Stimulated activated naive CD8-positive, alpha-beta T cell treated with anti-CD3 and anti-CD28 coated beads, Interleukin-15, Interleukin-2, amounts not matched to agents 100 ng/mL and 50 ng/mL, for 24 hours (primary cell): ENCODE data around the gene POU5F2.

ENCODE experiments used
- H3K27ac Mint-ChIP-seq: one replicate; pipeline ENCODE4 v1.8.0; 2021; ENCODE audit warnings: mild to moderate bottlenecking, mixed read lengths
- H3K27me3 Mint-ChIP-seq: one replicate; pipeline ENCODE4 v1.8.0; 2021; ENCODE audit warnings: mixed read lengths
- H3K36me3 Mint-ChIP-seq: one replicate; pipeline ENCODE4 v1.8.0; 2021; ENCODE audit warnings: low read depth, mixed read lengths
- H3K4me1 Mint-ChIP-seq: one replicate; pipeline ENCODE4 v1.8.0; 2021; ENCODE audit warnings: low read depth, mixed read lengths
- H3K4me3 Mint-ChIP-seq: one replicate; pipeline ENCODE4 v1.8.0; 2021; ENCODE audit warnings: mild to moderate bottlenecking, mixed read lengths
- H3K9me3 Mint-ChIP-seq: one replicate; pipeline ENCODE4 v1.8.0; 2021; ENCODE audit warnings: mixed read lengths

POU5F2 gene

DNA sequence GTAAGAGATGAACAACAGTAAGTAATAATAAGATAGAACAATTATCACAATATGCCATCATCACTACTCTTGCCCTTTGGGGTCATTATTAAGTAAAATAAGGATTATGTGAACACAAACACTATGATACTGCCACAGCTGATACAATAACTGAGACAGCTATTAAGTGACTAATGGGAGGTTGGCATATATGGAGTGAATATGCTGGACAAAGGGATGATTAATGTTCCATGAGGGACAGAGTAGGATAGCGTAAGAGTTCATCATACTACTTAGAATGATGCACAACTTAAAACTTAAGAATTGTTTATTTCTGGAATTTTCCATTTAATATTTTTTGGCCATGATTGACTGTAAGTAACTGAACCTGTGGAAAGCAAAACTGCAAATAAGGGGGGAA, 16.6 kb downstream of the POU5F2 start:
- no peaks in the 10 kb centered on the region for H3K27me3 Mint-ChIP-seq
- no peak overlapping the region for H3K27ac Mint-ChIP-seq
- peaks cover 8% of the 10 kb centered on the region for H3K4me1 Mint-ChIP-seq
- no peak overlapping the region for H3K4me3 Mint-ChIP-seq
- H3K9me3 Mint-ChIP-seq, result no peaks in the 10 kb centered on the region
- H3K36me3 Mint-ChIP-seq, result peaks cover 8% of the 10 kb centered on the region

DNA sequence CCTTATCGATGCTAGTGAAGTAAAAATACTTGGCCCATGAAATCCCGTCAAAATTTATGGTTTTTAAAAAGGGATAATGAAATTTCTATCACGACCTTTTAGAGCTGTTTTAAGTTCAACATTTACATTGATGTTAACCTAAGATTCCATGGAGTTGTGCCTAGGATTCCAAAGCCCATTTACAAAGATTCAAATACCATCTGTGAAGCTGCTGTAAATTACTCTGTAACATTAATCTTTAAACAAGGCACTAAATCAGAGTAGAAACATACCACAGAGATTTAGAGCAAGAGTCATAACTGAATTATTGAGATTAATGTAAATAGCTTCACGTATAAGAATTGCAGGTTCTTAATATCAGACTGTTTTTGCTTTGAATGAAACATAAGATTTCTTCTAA, 17.7 kb downstream of the POU5F2 start:
- H3K4me1 Mint-ChIP-seq, result peaks cover 8% of the 10 kb centered on the region
- no peak overlapping the region for H3K27ac Mint-ChIP-seq
- H3K4me3 Mint-ChIP-seq, result no peak overlapping the region
- H3K9me3 Mint-ChIP-seq, result no peaks in the 10 kb centered on the region
- H3K27me3 Mint-ChIP-seq, result no peaks in the 10 kb centered on the region
- peaks cover 12% of the 10 kb centered on the region for H3K36me3 Mint-ChIP-seq

DNA sequence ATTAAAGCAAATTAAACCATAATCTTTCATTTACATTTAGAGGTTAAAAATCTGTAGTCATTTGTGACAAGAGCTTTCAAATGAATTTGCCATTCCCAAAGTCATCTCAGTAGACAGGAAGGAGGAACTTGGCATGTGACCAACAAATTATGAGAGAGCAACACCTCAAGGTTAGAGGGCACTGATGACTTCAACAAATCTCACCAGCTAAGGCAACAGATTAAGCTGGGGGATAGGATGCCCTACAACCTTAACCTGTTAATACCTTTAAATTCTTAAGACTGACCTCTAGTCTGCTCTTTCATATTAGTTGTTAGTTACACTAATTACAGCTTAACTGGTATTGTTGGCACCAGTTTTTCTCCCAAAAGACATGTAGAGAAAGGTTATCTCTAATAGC, 18.4 kb downstream of the POU5F2 start:
- Mint-ChIP-seq H3K27ac (no peak overlapping the region), H3K27me3 (no peaks in the 10 kb centered on the region), H3K36me3 (peaks cover 12% of the 10 kb centered on the region), H3K9me3 (no peaks in the 10 kb centered on the region), H3K4me3 (no peak overlapping the region), H3K4me1 (peaks cover 8% of the 10 kb centered on the region)

DNA sequence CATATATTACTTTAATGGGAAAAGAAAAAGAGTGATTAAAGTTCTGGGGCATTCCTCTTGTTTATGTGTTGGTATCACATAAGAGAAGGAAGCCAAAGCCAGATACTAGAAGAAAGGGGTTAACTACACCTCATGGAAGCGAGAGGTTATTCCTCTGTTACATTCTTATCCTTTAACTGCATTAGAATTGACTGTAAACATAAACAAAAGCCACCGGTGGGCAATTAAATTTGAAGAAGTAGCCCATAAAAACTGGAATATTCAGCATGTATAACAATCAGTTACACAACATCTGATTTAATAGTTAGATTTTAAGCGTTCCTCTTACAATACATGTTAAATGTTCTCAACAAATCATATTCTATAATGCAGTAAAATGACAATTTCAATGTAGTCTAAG, 18.8 kb downstream of the POU5F2 start:
- Mint-ChIP-seq H3K4me3 (no peak overlapping the region), H3K9me3 (no peaks in the 10 kb centered on the region), H3K27ac (no peak overlapping the region), H3K36me3 (peaks cover 12% of the 10 kb centered on the region), H3K27me3 (no peaks in the 10 kb centered on the region), H3K4me1 (peaks cover 8% of the 10 kb centered on the region)

DNA sequence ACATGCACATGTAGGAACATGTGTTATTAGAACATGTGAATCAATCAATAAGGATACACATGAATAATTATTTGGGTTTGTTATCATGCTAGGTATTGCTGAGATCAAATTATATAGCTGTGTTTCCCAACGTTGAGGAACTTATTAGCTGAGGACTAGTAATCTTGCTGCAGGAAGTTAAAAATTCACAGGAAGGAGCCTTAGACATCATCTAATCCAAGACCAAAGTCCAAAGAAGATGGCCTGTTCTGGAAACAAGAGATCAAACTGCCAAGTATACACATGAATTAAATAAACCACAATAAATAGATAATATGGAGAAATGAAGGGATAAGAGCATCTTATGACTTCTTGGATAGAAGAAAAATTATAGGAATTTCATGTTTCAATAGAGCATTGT, 19.9 kb downstream of the POU5F2 start:
- Mint-ChIP-seq H3K36me3 (peaks cover 12% of the 10 kb centered on the region), H3K27me3 (no peaks in the 10 kb centered on the region), H3K4me3 (no peak overlapping the region), H3K27ac (no peak overlapping the region), H3K9me3 (no peaks in the 10 kb centered on the region), H3K4me1 (peaks cover 8% of the 10 kb centered on the region)

DNA sequence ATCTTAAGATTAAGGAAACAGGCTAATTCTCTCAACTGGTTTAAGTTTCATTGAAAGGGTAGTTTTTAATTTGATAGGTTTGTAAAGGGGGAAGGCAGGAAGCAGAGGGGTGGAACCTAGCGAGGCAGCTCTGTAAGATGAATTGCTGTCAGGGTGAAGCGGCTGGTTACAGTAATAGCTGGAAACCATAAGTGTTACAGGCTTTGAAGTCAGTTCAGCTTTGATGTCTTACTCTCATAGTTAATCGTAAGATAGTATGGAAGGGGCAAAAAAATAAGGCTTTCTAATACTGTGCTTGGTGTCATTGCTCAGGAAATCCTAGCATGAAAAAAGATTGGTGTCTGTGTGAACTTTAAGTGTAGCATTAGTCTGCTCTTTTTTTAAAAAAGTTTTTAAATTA, 20.3 kb downstream of the POU5F2 start:
- Mint-ChIP-seq H3K36me3 (peaks cover 12% of the 10 kb centered on the region), H3K4me3 (no peak overlapping the region), H3K4me1 (peaks cover 8% of the 10 kb centered on the region), H3K27ac (no peak overlapping the region), H3K9me3 (no peaks in the 10 kb centered on the region), H3K27me3 (no peaks in the 10 kb centered on the region)

DNA sequence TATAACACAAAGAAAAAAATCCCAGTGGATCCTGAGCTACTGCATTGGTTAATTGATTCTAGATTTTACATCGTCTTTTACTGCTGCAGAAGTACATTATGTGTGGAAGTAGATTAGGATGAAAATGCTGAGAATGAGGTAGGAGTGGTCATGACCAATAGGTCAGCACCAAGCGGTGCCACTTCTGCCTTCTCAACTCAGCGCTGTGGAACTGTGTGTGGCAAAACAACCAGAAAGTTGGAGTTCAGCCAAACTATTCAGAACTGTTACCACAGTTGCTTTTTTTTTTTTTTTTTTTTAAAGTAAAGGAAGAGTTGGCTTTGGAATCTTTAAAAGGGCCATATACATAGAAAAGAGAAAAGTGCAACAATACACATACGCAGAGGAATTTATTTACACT, 24.2 kb downstream of the POU5F2 start:
- H3K27ac Mint-ChIP-seq, result no peak overlapping the region
- no peaks in the 10 kb centered on the region for H3K27me3 Mint-ChIP-seq
- H3K4me3 Mint-ChIP-seq, result no peak overlapping the region
- H3K9me3 Mint-ChIP-seq, result no peaks in the 10 kb centered on the region
- peaks cover 8% of the 10 kb centered on the region for H3K4me1 Mint-ChIP-seq
- peaks cover 12% of the 10 kb centered on the region for H3K36me3 Mint-ChIP-seq

DNA sequence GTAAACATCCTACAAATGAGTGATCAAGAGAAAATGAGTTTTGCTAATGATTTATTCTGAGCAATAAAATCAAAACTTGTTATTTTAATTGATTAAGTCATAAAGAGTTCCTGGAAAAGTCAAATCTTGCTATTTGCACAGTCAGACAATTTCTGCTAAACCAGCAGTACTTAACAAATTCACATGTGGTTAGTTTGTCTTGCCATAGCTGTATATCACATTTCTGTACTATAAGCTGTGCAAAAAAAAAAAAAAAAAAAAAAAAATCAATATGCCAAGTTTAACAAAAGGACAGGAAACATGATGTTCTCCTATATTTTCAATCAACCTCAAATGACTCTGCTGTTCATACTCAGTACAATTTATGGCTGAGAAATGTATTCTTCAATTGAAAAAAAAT, 24.9 kb downstream of the POU5F2 start:
- H3K4me1 Mint-ChIP-seq, result peaks cover 5% of the 10 kb centered on the region
- H3K36me3 Mint-ChIP-seq, result peaks cover 9% of the 10 kb centered on the region
- H3K4me3 Mint-ChIP-seq, result no peak overlapping the region
- no peaks in the 10 kb centered on the region for H3K27me3 Mint-ChIP-seq
- no peak overlapping the region for H3K27ac Mint-ChIP-seq
- H3K9me3 Mint-ChIP-seq, result no peaks in the 10 kb centered on the region

DNA sequence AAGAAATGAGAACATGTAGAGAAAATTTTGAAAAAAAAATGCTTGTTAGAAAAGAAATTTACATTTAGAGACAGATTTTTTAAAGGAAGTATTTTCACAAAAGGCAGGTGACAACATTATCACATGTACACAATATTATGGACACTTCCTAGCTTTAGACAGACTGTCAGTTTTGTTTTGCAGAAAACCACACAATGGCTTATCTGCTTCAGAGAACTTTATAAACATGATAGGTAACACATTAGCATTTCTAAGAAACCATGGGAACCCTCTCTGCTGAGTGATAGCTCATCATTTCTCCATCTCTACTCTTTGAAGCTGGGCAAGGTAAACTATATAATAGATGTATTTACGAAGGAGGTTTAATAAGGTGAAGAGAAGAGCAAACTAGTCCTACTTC, 25.6 kb downstream of the POU5F2 start:
- H3K27ac Mint-ChIP-seq, result no peak overlapping the region
- H3K36me3 Mint-ChIP-seq, result peaks cover 8% of the 10 kb centered on the region
- H3K27me3 Mint-ChIP-seq, result no peaks in the 10 kb centered on the region
- H3K4me3 Mint-ChIP-seq, result no peak overlapping the region
- no peaks in the 10 kb centered on the region for H3K9me3 Mint-ChIP-seq
- no peaks in the 10 kb centered on the region for H3K4me1 Mint-ChIP-seq

DNA sequence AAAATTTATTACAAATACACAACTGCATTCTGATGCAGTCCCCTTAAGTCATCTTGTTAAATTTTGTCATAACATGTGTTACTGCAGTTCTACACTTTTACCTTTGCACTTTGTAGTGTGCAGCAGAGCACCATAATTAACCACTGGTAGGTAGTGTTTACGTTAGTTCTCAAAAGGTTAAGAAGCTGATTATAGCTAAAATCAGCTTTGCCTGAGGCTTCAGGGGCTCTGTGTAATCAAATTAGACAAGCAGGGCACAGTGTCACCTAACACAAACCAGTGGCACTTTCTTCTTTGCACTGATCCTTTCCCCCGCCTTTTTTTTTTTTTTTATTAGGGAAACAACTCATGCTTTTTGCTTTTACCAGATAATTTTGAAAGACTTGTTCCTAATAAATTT, 26.1 kb downstream of the POU5F2 start:
- Mint-ChIP-seq H3K27me3 (no peaks in the 10 kb centered on the region), H3K4me1 (no peaks in the 10 kb centered on the region), H3K36me3 (peaks cover 8% of the 10 kb centered on the region), H3K27ac (no peak overlapping the region), H3K4me3 (no peak overlapping the region), H3K9me3 (no peaks in the 10 kb centered on the region)

DNA sequence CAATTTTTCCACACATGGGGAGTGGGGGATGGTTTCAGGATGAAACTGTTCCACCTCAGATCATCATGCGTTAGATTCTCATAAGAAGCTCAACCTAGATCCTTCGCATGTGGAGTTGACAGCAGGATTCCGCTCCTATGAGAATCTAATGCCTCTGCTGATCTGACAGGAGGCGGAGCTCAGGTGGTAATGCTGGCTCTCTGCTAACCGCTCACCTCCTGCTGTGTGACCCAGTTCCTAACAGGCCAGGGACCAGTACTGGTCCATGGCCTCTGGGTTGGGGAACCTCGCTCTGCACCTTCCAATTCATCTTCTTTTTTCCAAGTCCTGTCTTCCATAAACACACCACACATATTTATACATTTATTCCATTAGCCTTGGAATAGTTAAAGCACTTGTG, 33.0 kb downstream of the POU5F2 start:
- no peaks in the 10 kb centered on the region for H3K27me3 Mint-ChIP-seq
- H3K36me3 Mint-ChIP-seq, result peaks cover 9% of the 10 kb centered on the region
- no peaks in the 10 kb centered on the region for H3K4me1 Mint-ChIP-seq
- H3K4me3 Mint-ChIP-seq, result no peak overlapping the region
- no peak overlapping the region for H3K27ac Mint-ChIP-seq
- H3K9me3 Mint-ChIP-seq, result no peaks in the 10 kb centered on the region

DNA sequence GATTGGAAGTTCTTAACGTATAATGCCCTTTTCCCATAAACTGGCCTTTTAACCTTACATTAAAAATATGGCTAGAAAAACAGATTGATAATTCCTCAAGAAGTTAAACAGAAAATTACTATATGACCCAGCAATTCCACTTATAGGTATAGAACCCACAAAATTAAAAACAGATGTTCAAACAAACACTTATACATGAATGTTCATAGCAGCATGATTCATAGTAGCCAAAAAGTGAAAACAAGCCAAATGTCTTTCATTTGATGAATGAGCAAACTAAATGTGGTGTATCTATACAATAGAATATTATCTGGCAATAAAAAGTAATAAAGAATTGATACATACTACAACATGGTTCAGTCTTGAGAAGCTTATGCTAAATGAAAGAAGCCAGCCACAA, 35.5 kb downstream of the POU5F2 start:
- Mint-ChIP-seq H3K36me3 (peaks cover 9% of the 10 kb centered on the region), H3K9me3 (no peaks in the 10 kb centered on the region), H3K27ac (no peak overlapping the region), H3K27me3 (no peaks in the 10 kb centered on the region), H3K4me3 (no peak overlapping the region), H3K4me1 (no peaks in the 10 kb centered on the region)

DNA sequence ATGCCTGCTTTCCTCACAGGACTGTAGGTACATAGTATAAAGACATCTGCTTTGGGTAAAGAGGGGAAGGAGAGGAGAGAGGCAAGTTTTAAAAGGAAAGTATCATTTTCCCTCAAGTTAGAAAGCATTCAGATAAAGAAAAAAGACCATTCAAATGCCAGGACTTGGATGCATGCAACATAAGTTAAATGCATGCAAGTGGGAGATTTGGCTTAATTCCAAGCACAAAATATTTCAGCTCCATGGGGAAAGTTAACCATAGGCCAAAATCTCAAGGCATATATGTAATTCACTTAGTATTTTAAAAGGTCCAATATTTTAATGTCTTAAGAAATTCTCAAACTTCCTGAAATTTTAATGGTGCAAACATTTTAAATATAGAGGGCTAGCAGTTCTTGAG, 36.4 kb downstream of the POU5F2 start:
- Mint-ChIP-seq H3K27ac (no peak overlapping the region), H3K27me3 (no peaks in the 10 kb centered on the region), H3K4me1 (no peaks in the 10 kb centered on the region)

DNA sequence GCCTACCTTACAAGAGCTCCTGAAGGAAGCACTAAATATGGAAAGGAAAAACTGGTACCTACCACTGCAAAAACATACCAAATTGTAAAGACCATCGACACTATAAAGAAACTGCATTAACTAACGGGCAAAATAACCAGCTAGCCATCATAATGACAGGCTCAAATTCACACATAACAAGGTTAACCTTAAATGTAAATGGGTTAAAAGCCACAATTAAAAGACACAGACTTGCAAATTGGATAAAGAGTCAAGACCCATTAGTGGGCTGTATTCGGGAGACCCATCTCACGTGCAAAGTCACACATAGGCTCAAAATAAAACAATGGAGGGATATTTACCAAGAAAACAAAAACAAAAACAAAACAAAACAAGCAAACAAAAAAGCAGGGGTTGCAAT, 49.4 kb downstream of the POU5F2 start:
- Mint-ChIP-seq H3K27ac (no peak overlapping the region), H3K4me3 (no peak overlapping the region), H3K27me3 (no peaks in the 10 kb centered on the region), H3K9me3 (peaks cover 20% of the 10 kb centered on the region), H3K4me1 (no peaks in the 10 kb centered on the region), H3K36me3 (peaks cover 39% of the 10 kb centered on the region)

More for the DNA sequence above, 36.4 kb downstream of the POU5F2 start:
- no peak overlapping the region for H3K4me3 Mint-ChIP-seq
- no peaks in the 10 kb centered on the region for H3K9me3 Mint-ChIP-seq
- peaks cover 9% of the 10 kb centered on the region for H3K36me3 Mint-ChIP-seq
